ENCODE measurements around the gene BIRC6. TPM values are rescaled to one million over a fixed set of nuclear protein-coding genes. Genes with fewer than 3 reads are reported as not detected.
"Not testable (repeated sequence)": the region's sequence is repeated elsewhere in the genome, so short reads cannot be mapped to it uniquely, and the experiment has no call there.

The BIRC6 gene
- total and polyA plus RNA-seq, 2 of the 4 experiments (the other 2 are of a cell fraction) = 26.5 to 316 TPM

DNA sequence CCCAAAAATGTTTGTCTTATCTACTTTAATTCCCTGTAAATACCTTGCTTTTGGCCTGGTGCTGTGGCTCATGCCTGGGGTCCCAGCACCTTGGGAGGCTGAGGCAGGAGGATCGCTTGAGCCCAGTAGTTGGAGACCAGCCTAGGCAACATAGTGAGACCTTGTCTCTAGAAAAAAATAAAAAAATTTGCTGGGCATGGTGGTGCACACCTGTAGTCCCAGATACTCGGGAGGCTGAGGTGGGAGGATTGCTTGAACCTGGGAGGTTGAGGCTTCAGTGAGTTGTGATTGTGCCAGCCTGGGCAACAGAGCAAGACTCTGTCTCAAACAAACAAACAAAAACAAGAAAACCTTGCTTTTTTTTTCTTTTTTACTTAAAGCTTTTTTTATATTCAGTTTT is 6.2 kb downstream of the BIRC6 start:
- H2BK120ac ChIP-seq (ENCODE audit: low read depth, low read length); H3K23ac ChIP-seq (ENCODE audit: low read depth, low read length); dilution Hi-C loops (cut with HindIII; ENCODE audit: low sequenced_read_pairs, unreplicated experiment); DNase-seq; H2AK5ac ChIP-seq (ENCODE audit: low read depth, low read length); H3K14ac ChIP-seq (replicated peaks; ENCODE audit: low read depth, low read length); H2AFZ ChIP-seq (replicated peaks; ENCODE audit: low read length, poor library complexity); H2BK5ac ChIP-seq (ENCODE audit: low read depth, low read length, poor library complexity, severe bottlenecking); in situ Hi-C loops (cut with MboI; ENCODE audit: low sequenced_read_pairs); H2BK20ac ChIP-seq (ENCODE audit: low read depth, low read length); H2BK15ac ChIP-seq (ENCODE audit: low read depth, low read length); H4K91ac ChIP-seq (ENCODE audit: insufficient read depth, low read depth, low read length); BruUV-seq (replicated peaks); H3K9ac ChIP-seq (ENCODE audit: low read depth, low read length); H2AK9ac ChIP-seq (replicated peaks; ENCODE audit: low read depth, low read length, poor library complexity); intact Hi-C loops (cut with micrococcal nuclease); H3K4me1 ChIP-seq (ENCODE audit: control insufficient read depth, insufficient read depth, low read length); H3K4me2 ChIP-seq (ENCODE audit: low read depth, low read length); ATAC-seq (ENCODE audit: low read depth); H4K8ac ChIP-seq (ENCODE audit: low read depth in 2 of 2, low read length in 2 of 2); H3K4me3 ChIP-seq (ENCODE audit: insufficient read depth, low read depth, low read length); POLR2A ChIA-PET (ENCODE audit: unreplicated experiment); H4K5ac ChIP-seq (ENCODE audit: low read depth, low read length); H3K9me3 ChIP-seq (ENCODE audit: control insufficient read depth, insufficient read depth, low read length); CTCF ChIA-PET; H3K56ac ChIP-seq (ENCODE audit: extremely low read depth, insufficient read depth, low read length); H3K18ac ChIP-seq (ENCODE audit: low read depth, low read length); H3K27me3 ChIP-seq (ENCODE audit: control insufficient read depth, insufficient read depth, low read length); H3K4ac ChIP-seq (ENCODE audit: low read depth, low read length); H3K36me3 ChIP-seq (ENCODE audit: control insufficient read depth, insufficient read depth, low read length): not testable (repeated sequence)
- H3K9me1 ChIP-seq (ENCODE audit: insufficient read depth, low read length) = peaks cover 12% of the 10 kb centered on the region; the same call in 1 of the 2 replicates
- H4K20me1 ChIP-seq (ENCODE audit: insufficient read depth, low read length) = peaks cover 95% of the 10 kb centered on the region
- H3K27ac ChIP-seq (ENCODE audit: insufficient read depth, low read length) = peak overlapping the region; percentile 42; the same call in 1 of the 2 replicates
- no CpG with 5 or more reads among the region's 2 CpGs for WGBS, 2 experiments (ENCODE audit: extremely low coverage in 2 of 2, insufficient read length in 1 of 2)
- H3K79me1 ChIP-seq (ENCODE audit: low read depth in 1 of 2, low read length in 2 of 2) = peaks cover 3 to 40% of the 10 kb centered on the region in 2 experiments; a peak in 3 of 4 replicates
